Thoracic aorta (tissue), 2 donors: ENCODE data around the gene FIZ1. TPM values are rescaled to one million over a fixed set of nuclear protein-coding genes. Genes with fewer than 3 reads are reported as not detected.
A peak's percentile ranks its signal among the peaks of the same experiment; 100 is the strongest.

Experiments
- ATAC-seq: fragments of 150-250 bp; one replicate; pipeline ENCODE4 v1.8.0; 2017; ENCODE audit warnings: low read depth; ENCODE audit not compliant: insufficient number of reproducible peaks, low FRiP score
- DNase-seq: peaks from one replicate; pipeline ENCODE4 v3.0.0-alpha.2; 2020; ENCODE audit warnings: low spot score
- H3K27ac ChIP-seq, 2 donors: fragments of 200-600 bp; sonication (generic); 1 replicate in 1 of 2; 2 replicates in 1 of 2; pipeline ENCODE4 v1.5.1; 2016; ENCODE audit warnings: mild to moderate bottlenecking in 2 of 2, moderate library complexity in 2 of 2
- H3K27me3 ChIP-seq: fragments of 200-600 bp; sonication (generic); replicated peaks from 2 replicates; pipeline ENCODE4 v1.6.0; 2016; ENCODE audit warnings: mild to moderate bottlenecking; ENCODE audit not compliant: insufficient read depth
- H3K36me3 ChIP-seq: fragments of 200-600 bp; sonication (generic); one replicate; pipeline ENCODE4 v1.5.1; 2016
- H3K4me1 ChIP-seq, 2 donors: fragments of 200-600 bp; sonication (generic); 1 replicate in 1 of 2; 2 replicates in 1 of 2; pipeline versions ENCODE4 v1.5.1 to v1.6.0; 2016; ENCODE audit warnings: low read depth in 2 of 2, mild to moderate bottlenecking in 1 of 2; ENCODE audit not compliant: control insufficient read depth in 1 of 2
- H3K4me3 ChIP-seq: fragments of 200-600 bp; sonication (generic); 2 replicates; pipeline ENCODE4 v1.5.1; 2016; ENCODE audit warnings: mild to moderate bottlenecking
- H3K9me3 ChIP-seq: fragments of 200-600 bp; sonication (generic); 2 replicates; pipeline ENCODE4 v1.5.1; 2016
- CTCF ChIP-seq: fragments of 200-600 bp; sonication (generic); IDR thresholded peaks from one replicate; pipeline ENCODE4 v1.5.1; 2019; ENCODE audit warnings: antibody characterized with exemption
- total RNA-seq, 2 donors: library from RNA; depleted of rRNA; stranded (reverse); fragments of >200 nt; gene quantifications; one replicate each; pipeline versions ENCODE4 v1.1.0 to v1.2.3, GENCODE V29; 2016

FIZ1 gene
- total RNA-seq, 2 donors from 2014 or later, result 9.5 to 17.3 TPM

- H3K4me1 ChIP-seq, result peaks cover 22 to 40% of the 10 kb centered on the region in 2 donors
- H3K4me3 ChIP-seq, result no peak overlapping the region
- no peak for TF ChIP-seq CTCF
- DNase-seq (no peak), ATAC-seq (no peak)
- H3K27me3 ChIP-seq, result no peaks in the 10 kb centered on the region
- H3K36me3 ChIP-seq, result no peaks in the 10 kb centered on the region
- no peaks in the 10 kb centered on the region for H3K9me3 ChIP-seq
- H3K27ac ChIP-seq, result no peak overlapping the region
Observed at GRCh38 chr19:55550321-55550650, 49.0 kb downstream of the FIZ1 start.

GRCh38 chr19:55549500-55550320 lies 49.6 kb downstream of the FIZ1 start:
- TF ChIP-seq CTCF, result no peak
- Histone ChIP-seq H3K36me3 (no peaks in the 10 kb centered on the region), H3K27me3 (no peaks in the 10 kb centered on the region), H3K4me3 (peak overlapping the region; percentile 53), H3K27ac (peak overlapping the region in 1 of 2 donors; percentile 70), H3K9me3 (no peaks in the 10 kb centered on the region), H3K4me1 (peaks cover 22 to 40% of the 10 kb centered on the region in 2 donors)
- ATAC-seq (peak; percentile 0), DNase-seq (no peak)

GRCh38 chr19:55546822-55547614 lies 52.3 kb downstream of the FIZ1 start:
- DNase-seq, result peak; percentile 68
- H3K4me1 ChIP-seq, result peaks cover 22 to 40% of the 10 kb centered on the region in 2 donors
- TF ChIP-seq CTCF, result no peak
- peak overlapping the region; percentile 45 for H3K4me3 ChIP-seq
- H3K36me3 ChIP-seq, result no peaks in the 10 kb centered on the region
- peak; percentile 87 for ATAC-seq
- H3K27ac ChIP-seq, result peak overlapping the region in 1 of 2 donors; percentile 72
- H3K9me3 ChIP-seq, result no peaks in the 10 kb centered on the region
- no peaks in the 10 kb centered on the region for H3K27me3 ChIP-seq

GRCh38 chr19:55546011-55546410 lies 53.3 kb downstream of the FIZ1 start:
- Histone ChIP-seq H3K9me3 (no peaks in the 10 kb centered on the region), H3K4me1 (peaks cover 22 to 40% of the 10 kb centered on the region in 2 donors), H3K27ac (no peak overlapping the region), H3K36me3 (no peaks in the 10 kb centered on the region), H3K27me3 (no peaks in the 10 kb centered on the region), H3K4me3 (no peak overlapping the region)
- ATAC-seq (no peak), DNase-seq (no peak)
- no peak for TF ChIP-seq CTCF

GRCh38 chr19:55545443-55545842 lies 53.9 kb downstream of the FIZ1 start, which contains the start of gene SBK3:
Gene SBK3, minus strand, starts transcription at chr19:55545543. Its CDS starts 0 bp downstream, at chr19:55545543.
- Histone ChIP-seq H3K4me3 (no peak within 1 kb of the TSS), H3K27me3 (no peaks in the 10 kb centered on the region), H3K27ac (no peak within 1 kb of the TSS), H3K36me3 (no peaks in the 10 kb centered on the region), H3K4me1 (peaks cover 22 to 40% of the 10 kb centered on the region in 2 donors), H3K9me3 (no peaks in the 10 kb centered on the region)
- DNase-seq (no peak), ATAC-seq (no peak)
- TF ChIP-seq CTCF, result no peak
